Regular cardiac myocyte (primary cell): ENCODE data around the gene TRAT1. TPM values are rescaled to one million over a fixed set of nuclear protein-coding genes. Genes with fewer than 3 reads are reported as not detected.

Experiments used
- total RNA-seq: library from RNA; depleted of rRNA; stranded (reverse); fragments of >200 nt; gene quantifications from 2 replicates; pipeline ENCODE4 v1.2.3, GENCODE V29; 2014

TRAT1 gene, protein sequence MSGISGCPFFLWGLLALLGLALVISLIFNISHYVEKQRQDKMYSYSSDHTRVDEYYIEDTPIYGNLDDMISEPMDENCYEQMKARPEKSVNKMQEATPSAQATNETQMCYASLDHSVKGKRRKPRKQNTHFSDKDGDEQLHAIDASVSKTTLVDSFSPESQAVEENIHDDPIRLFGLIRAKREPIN
- not detected in 2 replicates for total RNA-seq

DNA sequence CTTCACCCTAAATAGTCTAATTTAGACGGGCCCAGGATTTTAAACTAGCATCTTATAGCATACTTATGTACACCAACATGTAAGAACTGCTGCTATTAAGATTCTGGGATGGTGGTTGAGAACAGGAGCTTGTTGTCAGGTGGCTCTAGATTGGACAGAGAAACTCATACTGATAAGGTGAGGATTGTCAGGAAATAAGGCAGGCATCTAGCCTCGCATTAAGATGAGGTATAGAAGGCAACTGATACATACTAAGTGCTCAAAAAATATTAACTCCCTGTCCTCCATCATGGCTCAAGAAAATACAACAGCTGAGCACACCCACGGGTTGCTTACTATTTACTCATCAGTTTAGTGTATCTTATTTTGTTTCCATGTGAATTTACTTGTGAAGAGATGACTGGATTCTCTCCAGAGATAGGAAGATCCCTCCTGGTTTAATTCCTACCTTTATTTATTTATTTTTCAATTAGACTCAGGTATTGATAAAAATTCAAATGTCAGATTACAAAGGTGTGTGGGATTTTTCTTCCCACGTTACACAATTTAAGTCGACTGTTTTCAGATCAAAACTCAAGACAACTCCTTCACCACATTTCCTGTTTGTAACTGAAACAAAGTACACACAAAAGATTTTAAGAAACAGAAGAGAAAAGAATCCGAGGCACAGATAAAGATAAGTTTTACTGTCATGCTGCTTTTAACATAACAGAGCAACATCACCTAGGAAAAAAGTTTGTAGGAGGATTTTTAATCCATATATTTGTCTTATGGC is at the start of gene TRAT1:
TSS of gene TRAT1 (plus strand) at position 664 of the 775 bp plus-strand sequence. CDS start 142 bp downstream, outside the sequence.

Other genes with a start within 250 kb of the TRAT1 start
- gene CIP2A, start 233.3 kb upstream of the TRAT1 start, total RNA-seq: 7.0 and 37.6 TPM in 2 replicates
- 10.0 and 11.6 TPM in 2 replicates for gene DZIP3, start 233.1 kb upstream of the TRAT1 start, total RNA-seq
- gene RETNLB, start 65.4 kb upstream of the TRAT1 start, total RNA-seq: not detected in 2 replicates
- gene GUCA1C, start 131.1 kb downstream of the TRAT1 start, total RNA-seq: not detected in 2 replicates